Colonic mucosa (tissue), 4 donors: Measurements from ENCODE around the gene C1orf226. TPM values are rescaled to one million over a fixed set of nuclear protein-coding genes. Genes with fewer than 3 reads are reported as not detected.
"Not testable (repeated sequence)": the region's sequence is repeated elsewhere in the genome, so short reads cannot be mapped to it uniquely, and the experiment has no call there.

Source experiments
- DNase-seq: peaks from one replicate; pipeline ENCODE4 v3.0.0-alpha.2; 2020
- H3K27ac ChIP-seq: fragments of 200-600 bp; one replicate; pipeline ENCODE4 v1.8.0; 2021
- H3K27me3 ChIP-seq: fragments of 200-600 bp; one replicate; pipeline ENCODE4 v1.8.0; 2021
- H3K36me3 ChIP-seq: fragments of 200-600 bp; one replicate; pipeline ENCODE4 v1.8.0; 2021
- H3K4me1 ChIP-seq: fragments of 200-600 bp; one replicate; pipeline ENCODE4 v1.8.0; 2021; ENCODE audit warnings: mild to moderate bottlenecking
- H3K4me3 ChIP-seq: fragments of 200-600 bp; one replicate; pipeline ENCODE4 v1.8.0; 2021
- H3K9ac ChIP-seq, 2 donors: one replicate each; pipeline ENCODE4 v1.7.0; 2013; ENCODE audit warnings: control low read depth in 2 of 2, low read depth in 2 of 2, low read length in 2 of 2
- H3K9me3 ChIP-seq: fragments of 200-600 bp; one replicate; pipeline ENCODE4 v1.8.0; 2021
- CTCF ChIP-seq: fragments of 200-600 bp; IDR thresholded peaks from one replicate; pipeline ENCODE4 v1.8.0; 2022; ENCODE audit warnings: antibody characterized with exemption, mild to moderate bottlenecking
- intact Hi-C: fragments of 100-400 bp; cut with DNase I; formaldehyde crosslinking; loops from one replicate; pipeline ENCODE4 v1.14.1; 2022
- total RNA-seq, 2 donors: library from RNA; stranded (reverse); fragmentation: NEBNext Ultra II Directional in 1 of 2; extraction: Animal tissue kit (Norgen Biotek cat#: 25700) in 1 of 2; gene quantifications; one replicate each; pipeline ENCODE4 v1.2.1, GENCODE V29; 2021
- donor health status: healthy.
- donor health status: DM: no; HTN: no; CAD: no.
- donor health status: DM: no; HTN: no; CAD: no.

C1orf226 gene
- total RNA-seq, 2 donors from 2014 or later: 26.9 to 54.0 TPM

GRCh38 chr1:162343470-162343869 is 38.1 kb upstream of the C1orf226 start:
- Histone ChIP-seq H3K27me3 (no peaks in the 10 kb centered on the region), H3K4me3 (no peak overlapping the region), H3K27ac (no peak overlapping the region), H3K9me3 (no peaks in the 10 kb centered on the region), H3K9ac (no peak overlapping the region), H3K36me3 (no peaks in the 10 kb centered on the region), H3K4me1 (no peaks in the 10 kb centered on the region)
- intact Hi-C loops: no loop called here
- no peak for DNase-seq
- no peak for TF ChIP-seq CTCF

GRCh38 chr1:162347281-162347680 is 34.2 kb upstream of the C1orf226 start:
- Histone ChIP-seq H3K9me3 (no peaks in the 10 kb centered on the region), H3K4me3 (no peak overlapping the region), H3K4me1 (no peaks in the 10 kb centered on the region), H3K27me3 (no peaks in the 10 kb centered on the region), H3K36me3 (no peaks in the 10 kb centered on the region), H3K27ac (no peak overlapping the region), H3K9ac (no peak overlapping the region)
- no peak for DNase-seq
- no peak for TF ChIP-seq CTCF
- intact Hi-C loops: no loop called here

GRCh38 chr1:162349635-162350330 is 31.7 kb upstream of the C1orf226 start:
- intact Hi-C loops: loop anchor here (5.0 kb wide), 1 partner anchor 43 kb away; no protein-coding TSS in a partner anchor
- peak overlapping the region in 1 of 2 donors; percentile 40 for H3K9ac ChIP-seq

GRCh38 chr1:162351246-162351842 is 30.2 kb upstream of the C1orf226 start:
- Histone ChIP-seq H3K27me3 (no peaks in the 10 kb centered on the region), H3K4me1 (no peaks in the 10 kb centered on the region), H3K27ac (no peak overlapping the region), H3K36me3 (no peaks in the 10 kb centered on the region), H3K4me3 (no peak overlapping the region), H3K9ac (no peak overlapping the region), H3K9me3 (no peaks in the 10 kb centered on the region)
- intact Hi-C loops: loop anchor here (5.0 kb wide), 1 partner anchor 41 kb away; no protein-coding TSS in a partner anchor
- no peak for TF ChIP-seq CTCF
- DNase-seq: no peak

More at GRCh38 chr1:162349635-162350330, 31.7 kb upstream of the C1orf226 start:
- peak; percentile 54 for DNase-seq
- Histone ChIP-seq H3K4me3 (no peak overlapping the region), H3K36me3 (no peaks in the 10 kb centered on the region), H3K27ac (peak overlapping the region; percentile 34), H3K9me3 (no peaks in the 10 kb centered on the region), H3K4me1 (no peaks in the 10 kb centered on the region), H3K27me3 (no peaks in the 10 kb centered on the region)
- no peak for TF ChIP-seq CTCF

- intact Hi-C loops: loop anchor here (5.0 kb wide), 1 partner anchor 40 kb away; no protein-coding TSS in a partner anchor
- not testable (repeated sequence) for H3K36me3 ChIP-seq, H3K4me3 ChIP-seq, H3K9me3 ChIP-seq, H3K27ac ChIP-seq, H3K9ac ChIP-seq, H3K27me3 ChIP-seq, DNase-seq, H3K4me1 ChIP-seq
Measured at GRCh38 chr1:162351874-162352273, 29.7 kb upstream of the C1orf226 start.

GRCh38 chr1:162353078-162353477 is 28.4 kb upstream of the C1orf226 start:
- Histone ChIP-seq H3K27me3 (no peaks in the 10 kb centered on the region), H3K27ac (no peak overlapping the region), H3K9ac (no peak overlapping the region), H3K9me3 (no peaks in the 10 kb centered on the region), H3K4me1 (no peaks in the 10 kb centered on the region), H3K4me3 (no peak overlapping the region), H3K36me3 (no peaks in the 10 kb centered on the region)
- DNase-seq: no peak
- intact Hi-C loops: loop anchor here (5.0 kb wide), 1 partner anchor 39 kb away; no protein-coding TSS in a partner anchor
- no peak for TF ChIP-seq CTCF
